Ishikawa (cell line): ENCODE results near the gene APLP1.

Experiments
- CEBPB ChIP-seq: IDR thresholded peaks from 2 replicates; pipeline ENCODE4 v1.6.1; 2012
- CREB1 ChIP-seq: IDR thresholded peaks from 2 replicates; pipeline ENCODE4 v1.6.1; 2012; ENCODE audit warnings: low read depth
- EGR1 ChIP-seq: IDR thresholded peaks from 2 replicates; pipeline ENCODE4 v1.6.1; 2012
- EP300 ChIP-seq: IDR thresholded peaks from 2 replicates; pipeline ENCODE4 v1.6.1; 2012; ENCODE audit warnings: borderline replicate concordance
- FOXM1 ChIP-seq: IDR thresholded peaks from 2 replicates; pipeline ENCODE4 v1.6.1; 2012; ENCODE audit warnings: low read depth, borderline replicate concordance
- MAX ChIP-seq: IDR thresholded peaks from 2 replicates; pipeline ENCODE4 v1.6.1; 2012
- NFIC ChIP-seq: IDR thresholded peaks from 2 replicates; pipeline ENCODE4 v1.6.1; 2012
- RAD21 ChIP-seq: IDR thresholded peaks from 2 replicates; pipeline ENCODE4 v1.6.1; 2012; ENCODE audit warnings: low read depth
- REST ChIP-seq: IDR thresholded peaks from 2 replicates; pipeline ENCODE4 v1.6.1; 2012; ENCODE audit warnings: low read depth, mild to moderate bottlenecking
- TAF1 ChIP-seq: IDR thresholded peaks from 2 replicates; pipeline ENCODE4 v1.6.1; 2012; ENCODE audit warnings: low read depth, mild to moderate bottlenecking
- TCF12 ChIP-seq: IDR thresholded peaks from 2 replicates; pipeline ENCODE4 v1.6.1; 2012; ENCODE audit warnings: low read depth
- TEAD4 ChIP-seq: IDR thresholded peaks from 2 replicates; pipeline ENCODE4 v1.6.1; 2012
- USF1 ChIP-seq: IDR thresholded peaks from 2 replicates; pipeline ENCODE4 v1.6.1; 2012
- YY1 ChIP-seq: IDR thresholded peaks from 2 replicates; pipeline ENCODE4 v1.6.1; 2012; ENCODE audit warnings: low read depth
- ZBTB7A ChIP-seq: IDR thresholded peaks from 2 replicates; pipeline ENCODE4 v1.6.1; 2012; ENCODE audit warnings: low read depth

APLP1 gene

GRCh38 chr19:35852029-35852780 is 16.2 kb upstream of the APLP1 start, which contains the start of gene NPHS1:
Gene NPHS1, minus strand, starts transcription at chr19:35852504. Its CDS starts 667 bp downstream, at chr19:35851837.
- TF ChIP-seq MAX = no peak
- no peak for TF ChIP-seq TAF1
- TF ChIP-seq NFIC = no peak
- TF ChIP-seq REST = no peak
- TF ChIP-seq USF1 = no peak
- TF ChIP-seq ZBTB7A = no peak
- no peak for TF ChIP-seq EP300
- TF ChIP-seq YY1 = no peak
- TF ChIP-seq CEBPB = no peak
- no peak for TF ChIP-seq TEAD4
- TF ChIP-seq FOXM1 = no peak
- no peak for TF ChIP-seq TCF12
- no peak for TF ChIP-seq RAD21

DNA sequence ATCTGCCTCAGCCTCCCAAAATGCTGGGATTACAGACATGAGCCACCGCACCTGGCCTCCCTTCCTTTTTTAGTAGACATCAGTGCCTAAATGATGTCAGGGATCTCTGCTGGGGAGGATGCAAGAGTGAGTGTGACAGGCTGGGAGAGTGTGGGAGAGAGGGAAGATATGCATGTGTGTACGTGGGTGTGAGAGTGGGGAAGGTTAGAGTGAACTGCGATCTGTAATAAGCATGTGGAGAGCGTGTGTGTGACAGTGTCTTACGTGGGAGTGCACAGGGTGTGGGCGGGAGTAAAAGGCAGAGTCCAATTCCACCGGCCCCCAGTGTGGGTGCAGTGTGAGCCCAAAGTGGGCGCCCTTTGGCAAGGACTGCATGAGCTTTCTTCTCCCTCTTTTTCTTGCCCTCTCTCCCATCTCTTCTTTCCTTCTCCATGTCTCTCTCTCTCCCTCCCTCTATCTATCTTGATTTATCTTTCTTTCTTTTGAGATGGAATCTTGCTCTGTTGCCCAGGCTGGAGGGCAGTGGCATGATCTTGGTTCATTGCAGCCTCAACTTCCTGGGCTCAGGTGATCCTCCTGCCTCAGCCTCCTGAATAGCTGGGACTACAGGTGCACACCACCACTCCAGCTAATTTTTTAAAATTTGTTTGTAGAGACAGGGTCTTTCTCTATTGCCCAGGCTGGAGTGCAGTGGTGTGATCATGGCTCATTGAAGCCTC is 15.2 kb upstream of the APLP1 start:
- TF ChIP-seq TEAD4 = no peak

- no peak for TF ChIP-seq YY1
- peak; percentile 93; the same call in 1 of the 2 replicates for TF ChIP-seq ZBTB7A
- no peak for TF ChIP-seq CREB1
- TF ChIP-seq MAX = no peak
- no peak for TF ChIP-seq TEAD4
- TF ChIP-seq CEBPB = no peak
- no peak for TF ChIP-seq RAD21
- TF ChIP-seq NFIC = no peak
Observed at GRCh38 chr19:35856546-35857149, 11.7 kb upstream of the APLP1 start, which contains the start of gene KIRREL2. Gene KIRREL2, plus strand, starts transcription at chr19:35856911. Its CDS starts 209 bp downstream, at chr19:35857120.

DNA sequence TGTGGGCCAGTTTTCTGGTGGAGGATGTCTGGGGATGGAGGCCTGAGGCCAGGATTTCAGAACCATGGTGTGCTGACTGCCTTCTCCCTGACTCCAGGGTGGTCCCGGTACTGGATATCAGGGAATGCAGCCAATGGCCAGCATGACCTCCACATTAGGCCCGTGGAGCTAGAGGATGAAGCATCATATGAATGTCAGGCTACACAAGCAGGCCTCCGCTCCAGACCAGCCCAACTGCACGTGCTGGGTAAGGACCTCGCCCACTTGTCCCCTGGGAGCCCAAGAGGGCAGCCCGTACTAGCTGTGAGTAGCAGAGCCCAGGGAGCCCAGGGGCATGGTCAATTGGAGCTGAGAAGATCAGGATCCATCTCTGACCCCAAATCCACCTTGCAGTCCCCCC is 10.1 kb upstream of the APLP1 start:
- TF ChIP-seq MAX (no peak), ZBTB7A (no peak), TCF12 (no peak), REST (no peak), EGR1 (no peak), CEBPB (no peak), FOXM1 (no peak), CREB1 (no peak), USF1 (no peak), YY1 (no peak), TEAD4 (no peak), RAD21 (no peak), EP300 (no peak), NFIC (no peak), TAF1 (no peak)

GRCh38 chr19:35859414-35859813 is 9.0 kb upstream of the APLP1 start:
- no peak for TF ChIP-seq CREB1
- TF ChIP-seq CEBPB = no peak
- no peak for TF ChIP-seq RAD21
- TF ChIP-seq EGR1 = no peak
- no peak for TF ChIP-seq NFIC
- TF ChIP-seq YY1 = no peak
- no peak for TF ChIP-seq USF1
